Testis (tissue), 3 donors: ENCODE measurements around the gene TMC1. TPM values are rescaled to one million over a fixed set of nuclear protein-coding genes. Genes with fewer than 3 reads are reported as not detected.
A peak's percentile ranks its signal among the peaks of the same experiment; 100 is the strongest.

ENCODE experiments used
- DNase-seq: peaks from one replicate; pipeline ENCODE4 v3.0.0-alpha.2; 2019
- H3K27ac ChIP-seq, 2 donors: fragments of 200-600 bp; sonication (generic); one replicate each; pipeline ENCODE4 v1.5.1; 2019
- H3K27me3 ChIP-seq: fragments of 200-600 bp; sonication (generic); one replicate; pipeline ENCODE4 v1.5.1; 2019
- H3K36me3 ChIP-seq: fragments of 200-600 bp; sonication (generic); one replicate; pipeline ENCODE4 v1.5.1; 2017; ENCODE audit warnings: low read depth; ENCODE audit errors: missing control alignments
- H3K4me1 ChIP-seq: fragments of 200-600 bp; sonication (generic); one replicate; pipeline ENCODE4 v1.5.1; 2019
- H3K4me3 ChIP-seq, 2 donors: fragments of 200-600 bp; sonication (generic); one replicate each; pipeline ENCODE4 v1.5.1; 2017 to 2019
- H3K9me3 ChIP-seq: fragments of 200-600 bp; sonication (generic); one replicate; pipeline ENCODE4 v1.5.1; 2017
- CTCF ChIP-seq, 3 experiments: fragments of 450-650 bp in 2 of 3; fragments of 200-600 bp in 1 of 3; sonication (generic) in 1 of 3; IDR thresholded peaks; one replicate each; pipeline ENCODE4 v1.5.1; 2016 to 2019; ENCODE audit warnings: antibody characterized with exemption in 3 of 3, mild to moderate bottlenecking in 2 of 3, moderate library complexity in 1 of 3
- POLR2A ChIP-seq: fragments of 450-650 bp; IDR thresholded peaks from one replicate; pipeline ENCODE4 v1.6.1; 2017; ENCODE audit warnings: antibody characterized with exemption, mild to moderate bottlenecking, moderate library complexity
- WGBS, 2 donors: methylation state at CpG; one replicate each; pipeline ENCODE4 v1.1.5; 2018; 5-methylcytosine and 5-hydroxymethylcytosine counted together
- intact Hi-C: fragments of 100-400 bp; cut with DNase I; formaldehyde crosslinking; loops from one replicate; pipeline ENCODE4 v1.15.1; 2023; ENCODE audit warnings: low total_unique reads
- polyA plus RNA-seq: library from polyadenylated mRNA; stranded (reverse); fragments of 350-450 nt; fragmentation: Illumina TruSeq; extraction: RNeasy Lipid Tissue Mini Kit (QIAGEN cat#74804); gene quantifications from one replicate; pipeline ENCODE4 v1.2.3, GENCODE V29; 2014; ENCODE audit warnings: low read depth, low replicate concordance; ENCODE audit not compliant: insufficient read depth
- total RNA-seq, 2 donors: library from RNA; depleted of rRNA; stranded (reverse); fragments of >200 nt; gene quantifications; one replicate each; pipeline ENCODE4 v1.2.3, GENCODE V29; 2016

Gene TMC1
- total and polyA plus RNA-seq, 3 donors from 2014 or later: 2.0 to 5.4 (median 3.0) TPM

GRCh38 chr9:72807765-72808445 is 286.5 kb downstream of the TMC1 start:
- intact Hi-C loops: no loop called here
- no peaks in the 10 kb centered on the region for H3K36me3 ChIP-seq
- TF ChIP-seq CTCF (IDR thresholded peaks at IDR 0.05) (peak in 1 of 3 experiments; percentile 12), POLR2A (no peak)
- no peak overlapping the region for H3K27ac ChIP-seq
- no peaks in the 10 kb centered on the region for H3K4me1 ChIP-seq
- H3K9me3 ChIP-seq: no peaks in the 10 kb centered on the region
- no peak overlapping the region for H3K4me3 ChIP-seq
- H3K27me3 ChIP-seq: no peaks in the 10 kb centered on the region
- 74 to 83% methylated on average over 2 of the region's 2 CpGs for WGBS, 2 donors
- peak; percentile 28 for DNase-seq

- Histone ChIP-seq H3K27ac (no peak overlapping the region), H3K27me3 (no peaks in the 10 kb centered on the region), H3K36me3 (no peaks in the 10 kb centered on the region), H3K4me3 (no peak overlapping the region), H3K9me3 (no peaks in the 10 kb centered on the region), H3K4me1 (no peaks in the 10 kb centered on the region)
- no peak for TF ChIP-seq POLR2A
- no peak for TF ChIP-seq CTCF (IDR thresholded peaks at IDR 0.05)
- WGBS, 2 donors: 72 to 85% methylated on average over 2 of the region's 2 CpGs
- DNase-seq: no peak
- intact Hi-C loops: no loop called here
Measured at GRCh38 chr9:72808446-72808768, 287.0 kb downstream of the TMC1 start.

GRCh38 chr9:72809586-72809985 is 288.2 kb downstream of the TMC1 start:
- H3K27ac ChIP-seq: no peak overlapping the region
- TF ChIP-seq CTCF (IDR thresholded peaks at IDR 0.05) (no peak), POLR2A (no peak)
- intact Hi-C loops: no loop called here
- H3K36me3 ChIP-seq: no peaks in the 10 kb centered on the region
- no peak overlapping the region for H3K4me3 ChIP-seq
- H3K9me3 ChIP-seq: no peaks in the 10 kb centered on the region
- H3K4me1 ChIP-seq: peaks cover 4% of the 10 kb centered on the region
- H3K27me3 ChIP-seq: no peaks in the 10 kb centered on the region
- DNase-seq: no peak
- 76 to 92% methylated on average over 3 of the region's 3 CpGs for WGBS, 2 donors

GRCh38 chr9:72812559-72813111 is 291.2 kb downstream of the TMC1 start:
- Histone ChIP-seq H3K4me1 (peaks cover 4% of the 10 kb centered on the region), H3K36me3 (no peaks in the 10 kb centered on the region), H3K27me3 (no peaks in the 10 kb centered on the region), H3K4me3 (no peak overlapping the region), H3K27ac (no peak overlapping the region), H3K9me3 (no peaks in the 10 kb centered on the region)
- WGBS, 2 donors: 17 to 67% methylated on average over 2 of the region's 2 CpGs
- DNase-seq: no peak
- intact Hi-C loops: no loop called here
- TF ChIP-seq CTCF (IDR thresholded peaks at IDR 0.05): no peak
- no peak for TF ChIP-seq POLR2A

- no peak for DNase-seq
- Histone ChIP-seq H3K4me3 (no peak overlapping the region), H3K9me3 (no peaks in the 10 kb centered on the region), H3K27ac (peak overlapping the region; percentile 12 to 46), H3K27me3 (no peaks in the 10 kb centered on the region), H3K36me3 (no peaks in the 10 kb centered on the region), H3K4me1 (peaks cover 4% of the 10 kb centered on the region)
- TF ChIP-seq CTCF (IDR thresholded peaks at IDR 0.05) (no peak), POLR2A (no peak)
- intact Hi-C loops: no loop called here
Measured at GRCh38 chr9:72813544-72813943, 292.1 kb downstream of the TMC1 start.
